ENCODE measurements around the gene LEMD1.

Gene LEMD1

GRCh38 chr1:205346956-205347574 is 74.8 kb downstream of the LEMD1 start:
- no peak for TF ChIP-seq CTCF (IDR thresholded peaks at IDR 0.05; ENCODE audit: insufficient read depth, missing control alignments)
- FAIRE-seq (peak; percentile 25), DNase-seq (ENCODE audit: insufficient read length, low spot score) (no peak)

DNA sequence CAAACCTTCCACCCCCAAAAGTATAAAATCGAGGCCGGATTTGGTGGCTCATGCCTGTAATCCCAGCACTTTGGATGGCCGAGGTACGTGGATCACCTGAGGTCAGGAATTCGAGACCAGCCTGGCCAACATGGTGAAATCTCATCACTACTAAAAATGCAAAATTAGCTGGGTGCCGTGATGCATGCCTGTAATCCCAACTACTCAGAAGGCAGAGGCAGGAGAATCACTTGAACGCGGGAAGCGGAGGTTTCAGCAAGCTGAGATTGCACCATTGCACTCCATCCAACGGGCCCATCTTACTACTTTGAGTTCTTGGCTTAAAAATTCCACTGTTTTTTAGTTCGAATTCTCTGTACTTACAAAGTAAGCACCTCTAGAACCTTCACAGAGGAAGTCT is 76.1 kb downstream of the LEMD1 start:
- TF ChIP-seq CTCF (IDR thresholded peaks at IDR 0.05; ENCODE audit: insufficient read depth, missing control alignments), result no peak
- FAIRE-seq (no peak), DNase-seq (ENCODE audit: insufficient read length, low spot score) (no peak)

DNA sequence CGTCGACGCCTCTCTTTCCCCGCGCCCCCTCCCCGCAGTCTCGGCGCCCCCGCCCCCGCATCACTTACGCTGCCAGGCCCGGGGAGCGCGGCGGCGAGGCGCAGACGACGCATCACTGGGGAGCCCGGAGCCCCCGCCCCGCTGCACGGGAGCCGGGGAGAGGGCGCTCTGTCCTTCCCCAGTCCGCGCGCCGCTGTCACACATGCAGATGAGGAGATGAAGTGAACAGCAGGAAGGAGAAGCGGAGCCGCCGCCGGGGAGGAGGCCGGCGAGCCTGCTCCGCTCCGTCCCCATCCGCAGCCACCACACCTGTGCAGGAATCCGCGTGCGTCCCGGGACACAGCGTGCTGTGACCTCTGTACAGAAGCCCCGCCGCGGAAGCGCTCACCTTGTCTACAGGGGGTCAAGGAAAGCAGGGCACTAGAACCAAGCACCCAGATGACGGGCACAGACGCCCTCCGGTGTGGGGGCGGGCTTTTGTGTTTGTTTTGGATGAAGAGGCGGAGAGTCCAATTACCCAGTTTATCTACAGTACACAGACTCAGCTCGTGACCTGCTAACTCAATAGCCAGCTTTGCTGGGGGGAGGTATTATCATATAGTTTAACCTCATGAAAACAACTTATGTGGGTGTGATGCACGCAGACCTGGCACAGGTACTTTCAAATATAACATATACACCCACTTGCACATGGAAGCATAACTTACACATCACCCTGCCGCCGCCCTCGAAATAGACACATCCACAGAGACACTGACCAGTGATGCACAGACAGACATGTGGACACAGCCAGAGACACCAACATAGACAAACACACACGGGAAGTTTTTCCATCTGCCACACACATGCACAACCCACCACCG is 77.6 kb downstream of the LEMD1 start:
- DNase-seq (ENCODE audit: insufficient read length, low spot score) (no peak), FAIRE-seq (peak; percentile 71)
- no peak for TF ChIP-seq CTCF (IDR thresholded peaks at IDR 0.05; ENCODE audit: insufficient read depth, missing control alignments)

- FAIRE-seq (no peak), DNase-seq (ENCODE audit: insufficient read length, low spot score) (no peak)
- TF ChIP-seq CTCF (IDR thresholded peaks at IDR 0.05; ENCODE audit: insufficient read depth, missing control alignments), result no peak
These were observed 78.3 kb downstream of the LEMD1 start for GRCh38 chr1:205343431-205344065.

- FAIRE-seq (no peak), DNase-seq (ENCODE audit: insufficient read length, low spot score) (no peak)
- no peak for TF ChIP-seq CTCF (IDR thresholded peaks at IDR 0.05; ENCODE audit: insufficient read depth, missing control alignments)
These were observed 78.9 kb downstream of the LEMD1 start for GRCh38 chr1:205342986-205343385.

GRCh38 chr1:205340676-205341075 is 81.2 kb downstream of the LEMD1 start:
- no peak for FAIRE-seq
- TF ChIP-seq CTCF (IDR thresholded peaks at IDR 0.05; ENCODE audit: insufficient read depth, missing control alignments), result no peak

More at GRCh38 chr1:205340676-205341075, 81.2 kb downstream of the LEMD1 start:
- no peak for DNase-seq (ENCODE audit: insufficient read length, low spot score)

Measured in D721Med (cell line).